IPS-11a (cell line): Measurements from ENCODE around the gene TARP.
"Not testable (repeated sequence)": the region's sequence is repeated elsewhere in the genome, so short reads cannot be mapped to it uniquely, and the experiment has no call there.

Experiments used
- H3K4me3 ChIP-seq: one replicate; pipeline ENCODE4 v1.5.1; 2013; ENCODE audit warnings: low read depth, low read length, control low read depth

TARP gene

DNA sequence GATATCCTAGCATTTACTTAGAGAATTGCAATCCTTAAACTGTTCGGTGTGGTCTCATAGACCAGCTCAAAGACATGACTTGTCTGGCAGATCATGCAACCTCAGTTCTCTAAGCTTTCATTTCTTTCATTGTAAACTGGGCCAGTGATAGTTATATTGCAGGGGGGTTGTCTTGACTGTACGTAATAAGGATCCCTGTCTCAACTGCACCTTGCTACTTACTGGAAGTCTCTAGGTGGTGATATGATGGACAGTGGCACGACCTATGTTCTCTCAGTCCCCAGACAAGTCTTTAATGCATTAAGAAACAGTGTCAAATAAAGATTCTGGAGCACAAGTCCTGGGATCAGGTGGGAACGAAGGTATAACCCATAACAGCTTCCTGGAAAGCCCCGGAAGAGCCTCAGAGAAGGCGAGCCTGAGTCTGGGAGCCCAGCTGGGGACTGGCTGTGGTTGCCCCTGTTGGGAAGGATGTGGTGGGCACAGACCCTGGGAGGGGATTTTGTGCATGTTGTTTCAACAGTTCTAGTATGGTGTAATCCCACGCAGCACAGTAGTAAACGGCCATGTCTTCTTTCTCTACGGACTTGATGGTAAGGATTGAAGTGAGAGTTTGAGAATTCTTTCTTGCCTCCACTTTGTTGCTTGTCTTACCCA lies 26.0 kb upstream of the TARP start:
- no peak overlapping the region for H3K4me3 ChIP-seq

DNA sequence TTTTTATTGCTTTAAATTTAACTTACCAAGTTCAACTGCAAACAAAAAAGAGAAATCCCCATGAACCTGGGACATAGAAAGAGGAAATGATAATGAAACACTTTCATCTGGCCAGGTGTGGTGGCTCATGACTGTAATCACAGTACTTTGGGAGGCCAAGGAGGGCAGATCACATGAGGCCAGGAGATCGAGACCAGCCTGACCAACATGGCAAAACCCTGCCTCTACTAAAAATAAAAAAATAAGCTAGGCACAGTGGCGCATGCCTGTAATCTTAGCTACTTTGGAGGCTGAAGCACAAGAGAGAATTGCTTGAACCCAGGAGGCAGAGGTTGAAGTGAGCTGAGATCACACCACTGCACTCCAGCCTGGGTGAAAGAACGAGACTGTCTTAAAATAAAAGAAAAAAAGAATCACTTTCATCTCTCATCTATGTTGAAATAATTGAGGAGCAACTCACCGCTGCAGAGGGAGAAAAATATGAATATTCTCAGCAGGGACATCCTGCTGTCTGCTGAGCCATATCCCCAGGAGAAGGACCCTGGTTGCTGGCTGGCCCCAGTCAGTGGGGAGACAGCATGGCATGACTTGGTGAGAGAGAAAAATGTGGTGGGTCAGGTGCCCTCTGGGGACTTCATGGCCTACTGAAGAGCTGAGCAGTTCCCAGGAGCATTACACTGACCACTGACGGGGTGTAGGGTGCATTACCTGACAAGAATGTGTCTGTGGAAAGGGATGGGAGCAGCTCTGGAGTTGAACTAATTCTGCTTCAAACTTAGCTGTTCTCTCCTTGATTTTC lies 22.8 kb upstream of the TARP start:
- no peak overlapping the region for H3K4me3 ChIP-seq

DNA sequence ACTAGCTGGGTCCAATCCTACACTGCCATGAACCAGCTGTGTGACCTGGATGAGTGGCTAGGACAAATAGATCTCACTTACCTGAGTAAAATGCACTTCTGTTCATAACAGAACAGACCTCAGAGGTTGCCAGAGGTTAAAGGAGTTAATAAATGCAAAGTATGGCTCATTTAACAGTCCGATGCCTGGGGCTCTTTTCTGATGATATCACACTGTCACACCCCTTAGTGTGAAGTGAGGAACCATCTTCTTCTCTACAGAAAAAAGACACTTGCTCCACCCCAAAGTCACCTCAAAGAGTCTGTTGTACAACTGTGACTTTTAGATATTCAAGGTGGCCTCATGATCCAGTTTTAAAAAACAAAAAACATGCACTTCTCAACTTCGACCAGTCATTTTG lies 21.5 kb upstream of the TARP start:
- no peak overlapping the region for H3K4me3 ChIP-seq

DNA sequence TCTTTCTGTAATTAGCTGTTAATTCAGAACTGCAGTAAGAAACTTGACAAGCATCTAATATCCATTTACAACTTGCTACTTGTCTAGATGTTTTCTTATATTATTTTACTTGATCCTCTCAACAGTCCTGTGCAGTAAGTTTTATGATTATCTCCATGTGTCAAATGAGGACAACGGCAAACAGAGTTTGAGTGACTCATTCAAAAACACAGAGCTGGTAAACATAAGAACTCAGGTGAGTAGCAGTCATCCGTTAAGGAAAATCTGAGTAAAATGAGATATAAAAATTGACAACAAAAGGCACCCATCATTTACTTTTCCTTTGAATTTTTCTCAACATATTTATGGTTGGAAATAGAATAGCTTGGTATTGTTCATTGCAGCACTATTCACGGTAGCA lies 19.0 kb upstream of the TARP start:
- no peak overlapping the region for H3K4me3 ChIP-seq

DNA sequence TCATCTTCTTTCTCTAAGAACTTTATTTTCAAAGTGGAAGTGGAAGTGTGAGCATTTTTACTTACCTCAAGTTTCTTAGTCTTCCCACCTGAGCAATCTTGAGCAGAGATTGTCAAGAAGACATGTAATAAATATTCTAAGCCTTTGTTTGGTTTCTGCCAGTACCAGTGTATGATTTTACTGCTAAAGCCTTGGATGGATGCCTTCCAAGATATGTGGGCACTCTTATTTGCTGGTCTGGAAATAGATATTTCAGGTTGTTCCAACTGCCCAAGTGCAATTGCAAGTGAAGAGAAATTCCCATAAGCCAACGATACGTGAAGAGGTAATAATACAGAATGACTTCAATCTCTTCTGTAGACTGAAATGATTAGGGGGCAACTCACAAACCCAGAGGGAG lies 18.2 kb upstream of the TARP start:
- no peak overlapping the region for H3K4me3 ChIP-seq

DNA sequence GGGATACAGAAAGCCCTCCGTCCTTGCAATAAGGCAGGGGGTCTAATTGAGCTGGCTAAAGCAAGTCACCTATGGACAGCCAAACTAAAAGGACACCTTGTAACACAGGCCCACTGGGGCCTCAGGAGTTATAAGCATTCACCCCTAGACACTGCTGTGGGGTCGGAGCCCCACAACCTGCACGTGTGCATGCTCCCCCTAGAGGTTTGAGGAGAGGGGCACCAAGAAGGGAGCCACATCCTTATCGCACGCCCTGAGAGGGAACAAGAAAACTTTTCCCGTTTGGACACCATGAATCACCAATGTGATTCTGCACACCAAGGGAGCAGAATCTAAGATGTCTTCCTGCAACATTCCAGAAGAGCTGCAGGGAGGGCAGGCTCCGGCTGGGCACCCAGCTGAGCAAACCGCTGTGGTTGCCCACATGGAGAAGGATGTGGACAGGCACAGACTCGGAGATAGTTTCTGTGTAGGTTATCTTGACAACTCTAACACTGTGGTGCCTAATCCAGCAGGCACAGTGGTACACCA lies 17.7 kb upstream of the TARP start:
- no peak overlapping the region for H3K4me3 ChIP-seq

DNA sequence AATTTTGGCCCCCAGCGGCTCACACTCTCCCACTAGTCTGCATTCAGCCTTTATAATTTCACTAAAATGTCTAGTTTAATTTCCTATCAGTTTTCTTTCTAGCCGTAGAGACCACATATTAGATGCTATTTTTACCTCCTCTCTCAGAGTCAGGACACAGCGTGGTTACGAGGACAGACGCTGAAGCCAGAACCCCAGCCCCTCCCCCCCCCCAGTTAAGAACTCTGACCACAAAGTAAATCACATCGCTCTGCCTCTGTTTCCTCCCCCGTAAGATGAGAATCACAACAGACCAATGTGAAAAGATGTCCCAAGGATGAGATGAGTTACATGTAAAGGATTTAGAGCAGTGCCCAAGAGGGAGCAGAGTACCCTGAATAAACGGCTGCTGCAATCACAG lies 11.1 kb upstream of the TARP start:
- no peak overlapping the region for H3K4me3 ChIP-seq

DNA sequence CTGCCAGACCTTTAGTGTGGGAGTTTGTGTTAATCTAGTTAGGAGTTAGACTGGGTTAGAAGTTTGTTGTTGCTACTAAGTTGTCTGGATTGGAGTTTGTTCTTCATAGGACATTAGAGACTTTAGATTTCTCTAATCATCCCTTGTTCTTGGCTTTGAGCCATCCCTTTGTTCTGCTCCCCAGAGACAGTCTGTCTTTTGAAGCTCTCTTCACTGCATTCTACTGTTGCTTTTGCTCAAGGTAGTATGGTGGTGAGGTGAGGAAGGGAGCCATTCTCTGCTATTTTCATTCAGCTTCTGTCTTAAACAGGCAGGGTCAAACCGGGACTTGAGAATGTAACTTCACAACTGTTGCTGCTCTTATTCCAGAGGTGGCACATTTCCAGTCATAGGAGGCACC lies 10.4 kb upstream of the TARP start:
- H3K4me3 ChIP-seq, result no peak overlapping the region

DNA sequence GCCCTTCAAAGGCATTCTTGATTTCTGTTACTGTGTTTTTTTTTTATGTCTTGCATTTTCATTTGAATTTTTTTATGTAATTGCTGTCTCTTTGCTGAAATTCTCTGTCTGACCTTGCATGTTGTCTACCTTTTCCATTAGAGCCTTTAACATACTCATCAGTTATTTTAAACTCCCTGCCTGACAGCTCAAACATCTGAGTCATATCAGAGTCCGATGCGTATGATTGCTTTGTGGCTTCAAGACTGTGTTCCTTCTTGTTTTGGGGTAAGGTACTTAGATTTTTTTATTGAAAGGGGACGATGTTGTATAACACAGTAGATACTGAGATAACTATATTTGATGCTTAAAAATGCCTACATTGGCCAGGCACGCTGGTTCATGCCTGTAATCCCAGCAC lies 9.7 kb upstream of the TARP start:
- H3K4me3 ChIP-seq, result no peak overlapping the region

DNA sequence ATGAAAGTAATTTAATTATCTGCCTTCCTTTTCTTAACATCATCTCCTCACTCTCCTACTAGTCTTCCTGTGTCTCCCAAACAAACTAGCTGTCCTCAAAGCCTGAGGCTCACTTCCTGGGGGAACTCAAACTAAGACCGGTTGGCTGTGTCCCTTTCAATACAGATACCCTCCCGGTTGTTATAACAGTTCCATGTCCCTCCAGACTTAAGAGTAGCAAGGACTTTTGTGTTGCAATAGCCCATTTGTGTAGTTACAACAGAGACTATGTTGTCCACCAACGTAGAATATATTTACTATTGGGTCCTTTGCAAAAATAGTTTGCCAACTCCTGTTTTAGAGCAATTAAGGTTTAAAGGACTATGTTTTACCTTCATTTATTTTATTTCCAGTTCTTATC lies 8.6 kb upstream of the TARP start:
- H3K4me3 ChIP-seq, result no peak overlapping the region

DNA sequence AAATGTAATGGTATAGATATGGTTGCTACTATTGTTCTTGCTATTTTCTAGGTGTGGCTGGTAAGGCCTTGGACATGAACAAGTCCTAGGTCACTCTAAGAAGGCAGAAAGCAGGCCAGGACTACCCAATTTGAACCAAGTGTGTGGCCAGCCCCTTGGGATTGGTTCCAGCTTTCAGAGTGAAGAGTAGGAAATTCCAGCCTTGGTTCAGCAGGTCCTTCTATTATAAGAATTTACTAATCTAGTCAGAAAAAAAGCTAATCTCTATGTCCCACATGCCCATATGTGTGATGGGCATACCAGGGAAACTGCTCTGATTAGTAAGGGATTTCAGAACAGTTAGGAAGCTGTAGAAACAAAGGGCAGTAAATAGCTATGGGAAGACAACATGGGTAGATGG lies 7.8 kb upstream of the TARP start:
- H3K4me3 ChIP-seq, result no peak overlapping the region

DNA sequence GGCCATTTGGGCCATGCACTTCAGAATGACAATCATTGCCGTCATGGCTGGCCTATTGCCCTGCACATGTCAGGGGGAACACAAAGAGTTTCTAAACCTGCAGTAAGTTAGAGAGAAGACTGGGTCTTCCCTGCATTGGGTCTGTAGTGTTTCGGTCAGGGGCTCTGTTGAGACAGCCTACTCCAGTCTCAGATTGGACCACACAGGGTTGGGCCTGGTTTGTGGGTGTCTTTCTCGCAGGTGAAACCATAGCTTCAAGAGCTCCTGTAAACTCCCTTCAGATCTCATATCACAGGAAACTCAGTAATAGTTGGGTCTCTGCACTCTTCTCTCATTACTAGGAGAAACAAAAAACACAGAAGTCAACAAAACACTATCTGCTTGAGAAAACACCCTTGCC lies 7.3 kb upstream of the TARP start:
- H3K4me3 ChIP-seq, result no peak overlapping the region

DNA sequence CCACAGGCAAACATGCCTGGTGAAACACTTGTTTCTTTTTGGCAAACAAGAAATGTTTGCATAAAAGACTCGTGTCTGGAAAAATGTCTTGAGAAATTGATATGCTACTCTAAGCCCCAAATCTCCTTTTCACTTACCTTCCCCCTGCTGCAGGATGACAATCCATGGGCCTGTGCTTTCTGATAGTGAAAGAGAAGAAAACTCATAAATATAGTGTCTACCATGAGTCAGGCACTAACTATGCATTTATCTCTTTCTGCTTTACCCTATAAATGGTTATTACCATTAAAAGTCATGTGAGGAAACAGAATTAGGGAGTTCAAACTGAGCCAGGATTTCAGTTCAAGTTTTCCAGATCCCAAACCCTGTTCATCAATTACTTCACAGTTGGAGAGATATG lies 6.6 kb upstream of the TARP start:
- no peak overlapping the region for H3K4me3 ChIP-seq

DNA sequence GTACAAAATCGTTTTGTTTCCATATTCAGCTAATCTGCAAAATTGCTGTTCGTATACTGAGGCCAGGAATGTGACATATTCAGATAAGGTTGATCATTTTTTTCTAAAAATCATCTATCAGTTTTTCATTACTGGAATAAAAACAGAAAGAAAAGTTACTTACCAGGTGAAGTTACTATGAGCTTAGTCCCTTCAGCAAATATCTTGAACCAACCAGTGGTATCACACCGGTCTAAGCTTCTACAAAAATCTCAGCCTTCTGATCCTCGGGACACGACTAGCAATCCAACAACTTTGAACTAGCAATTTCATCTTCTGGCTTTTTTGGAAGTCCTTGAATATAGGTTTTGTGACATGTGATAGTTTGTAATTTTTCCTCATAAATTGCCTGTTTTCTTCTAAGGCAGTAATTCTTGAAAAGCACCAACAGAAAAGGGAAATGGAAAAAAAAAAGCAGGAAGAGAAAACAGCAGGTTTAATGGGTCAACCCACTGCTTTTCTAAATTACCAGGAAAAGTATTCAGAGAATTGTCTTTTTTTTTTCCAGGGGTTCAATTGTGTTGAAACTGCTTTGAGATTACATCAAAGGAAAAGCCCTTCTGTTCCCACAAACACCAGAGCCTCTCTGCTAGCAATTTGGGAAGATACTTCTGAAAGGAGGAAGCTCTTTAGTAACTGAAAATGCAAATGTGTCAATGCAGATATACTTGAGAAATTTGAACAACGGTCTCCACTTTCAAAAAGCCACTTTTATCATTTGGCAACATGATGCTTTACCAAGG lies 2.9 kb upstream of the TARP start:
- H3K4me3 ChIP-seq, result no peak overlapping the region

DNA sequence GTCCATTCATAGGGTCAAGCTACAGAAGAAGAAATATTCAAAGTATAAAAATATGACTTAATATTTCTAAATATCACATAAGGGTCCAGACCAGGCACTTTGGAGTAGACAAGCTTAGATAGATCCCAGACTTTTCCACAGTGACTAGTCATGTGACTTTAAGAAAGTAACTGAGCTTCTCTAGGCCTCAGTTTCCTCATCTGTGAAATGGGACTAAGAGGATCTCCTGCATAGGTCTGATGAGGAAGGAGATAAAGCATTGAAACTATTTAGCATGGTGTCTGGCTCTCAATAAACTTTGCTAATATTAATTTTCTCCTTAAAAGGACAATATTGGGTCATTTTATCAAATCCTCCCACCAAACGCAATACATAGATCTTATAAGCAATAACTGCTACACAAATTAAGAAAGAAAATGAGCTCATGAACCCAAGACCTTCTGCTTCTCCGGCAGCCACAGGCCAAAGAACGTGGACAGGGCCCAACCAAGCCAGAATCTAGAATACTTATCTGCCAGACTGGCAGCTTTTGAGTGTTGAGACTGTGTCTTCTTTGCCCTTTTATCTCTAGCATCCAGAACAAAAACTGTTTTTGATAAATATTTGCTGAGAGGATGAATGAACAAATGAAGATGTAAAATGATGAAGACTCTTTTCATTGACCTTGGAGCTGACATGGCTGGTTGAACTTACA lies 1.6 kb upstream of the TARP start:
- H3K4me3 ChIP-seq, result no peak overlapping the region

DNA sequence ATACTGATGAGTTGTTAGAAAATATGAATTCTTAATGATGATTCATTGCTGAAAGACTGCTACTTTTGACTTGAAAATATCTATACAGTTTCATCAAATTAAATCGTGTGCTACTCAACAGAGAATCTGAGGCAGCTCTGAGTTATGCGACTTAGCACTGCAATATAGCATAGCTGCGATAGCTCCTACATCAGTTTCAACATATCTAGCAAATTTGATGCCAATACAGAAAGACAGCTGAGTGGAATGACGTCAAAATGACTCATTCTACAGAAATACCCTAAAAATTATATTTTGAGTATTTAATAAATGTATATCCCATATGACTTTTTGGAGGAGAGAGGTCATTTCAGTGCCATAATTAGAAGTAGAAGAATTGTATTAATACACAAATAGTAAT lies 1.1 kb upstream of the TARP start:
- H3K4me3 ChIP-seq, result no peak overlapping the region

DNA sequence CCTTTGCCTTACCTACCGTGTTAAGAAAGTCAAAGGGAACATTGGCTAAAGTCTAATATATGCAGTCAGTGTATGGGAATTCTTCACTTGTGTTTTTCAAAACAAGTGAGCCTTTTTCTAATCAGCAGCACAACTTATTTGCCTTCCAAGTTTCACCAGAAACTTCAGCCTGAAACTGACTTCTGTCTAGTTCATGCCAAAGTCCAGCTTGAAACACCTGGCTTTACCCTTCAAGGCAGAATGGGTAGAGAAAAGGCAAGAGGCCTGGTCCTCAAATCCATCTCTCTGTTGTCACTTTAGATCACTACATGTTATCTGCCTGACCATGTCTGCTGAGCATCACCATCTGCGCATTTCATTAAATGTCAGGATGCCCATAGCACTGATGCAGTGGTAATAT lies 3.0 kb downstream of the TARP start:
- not testable (repeated sequence) for H3K4me3 ChIP-seq

DNA sequence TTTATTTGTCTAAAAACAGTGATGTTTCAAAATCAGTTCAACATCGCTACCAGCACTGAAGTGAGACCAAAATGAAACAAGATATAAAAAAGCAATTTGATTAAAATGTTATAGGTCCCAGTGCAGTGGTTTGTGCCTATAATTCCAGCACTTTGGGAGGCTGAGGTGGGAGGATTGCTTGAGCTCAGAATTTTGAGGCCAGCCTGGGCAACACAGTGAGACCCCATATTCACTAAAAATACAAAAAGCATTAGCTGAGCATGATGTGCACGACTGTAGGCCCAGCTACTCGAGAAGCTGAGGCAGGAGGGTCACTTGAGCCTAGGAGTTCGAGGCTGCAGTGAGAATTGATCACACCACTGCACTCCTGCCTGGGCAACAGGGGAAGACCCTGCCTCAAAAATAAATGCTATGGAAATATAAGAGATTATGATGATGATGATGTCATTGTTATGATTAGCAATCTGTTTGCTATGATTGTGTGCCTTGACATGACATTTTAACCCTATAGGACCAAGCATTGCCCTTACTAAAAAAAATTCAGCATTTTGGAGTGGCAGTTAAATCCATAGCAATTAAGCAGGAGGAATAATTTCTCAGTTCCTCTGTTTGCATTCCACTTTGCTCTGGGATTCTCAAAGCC lies 3.6 kb downstream of the TARP start:
- not testable (repeated sequence) for H3K4me3 ChIP-seq

DNA sequence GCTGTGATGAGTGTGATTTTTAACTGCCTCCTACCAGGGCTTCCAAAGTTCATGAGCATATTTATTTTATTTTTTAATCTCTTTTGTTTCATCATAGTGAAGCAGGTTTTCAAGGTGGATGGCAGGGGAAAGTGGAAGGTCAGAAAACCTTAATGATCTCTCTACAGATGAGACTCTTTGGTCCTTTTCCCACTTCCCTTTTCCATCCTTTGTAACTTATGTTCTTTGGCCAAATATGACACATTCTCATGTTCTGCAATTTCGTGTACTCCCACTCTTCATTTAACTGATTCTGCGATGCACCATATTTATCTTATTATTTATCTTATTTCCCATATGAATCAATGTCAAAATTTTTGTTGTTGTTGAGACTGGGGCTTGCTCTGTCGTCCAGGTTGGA lies 7.5 kb downstream of the TARP start:
- H3K4me3 ChIP-seq, result not testable (repeated sequence)

DNA sequence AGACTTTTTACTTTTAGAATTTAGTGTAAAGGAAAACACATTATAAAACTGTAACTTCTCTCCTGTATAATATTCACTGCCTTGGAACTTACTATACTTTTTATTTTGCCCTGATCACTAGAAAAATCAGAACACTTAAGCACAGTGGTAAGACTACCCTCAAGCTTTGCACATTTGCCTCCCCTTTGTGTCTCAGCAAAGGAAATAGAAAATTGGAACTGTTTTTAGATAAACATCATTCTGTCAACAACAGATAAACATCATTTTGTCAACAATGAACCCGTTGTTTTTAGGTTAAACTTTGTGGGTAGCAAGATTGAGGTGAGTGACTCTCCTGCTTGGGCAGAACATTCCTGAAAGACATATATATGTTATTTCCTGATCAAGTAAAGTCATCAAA lies 8.8 kb downstream of the TARP start:
- not testable (repeated sequence) for H3K4me3 ChIP-seq

DNA sequence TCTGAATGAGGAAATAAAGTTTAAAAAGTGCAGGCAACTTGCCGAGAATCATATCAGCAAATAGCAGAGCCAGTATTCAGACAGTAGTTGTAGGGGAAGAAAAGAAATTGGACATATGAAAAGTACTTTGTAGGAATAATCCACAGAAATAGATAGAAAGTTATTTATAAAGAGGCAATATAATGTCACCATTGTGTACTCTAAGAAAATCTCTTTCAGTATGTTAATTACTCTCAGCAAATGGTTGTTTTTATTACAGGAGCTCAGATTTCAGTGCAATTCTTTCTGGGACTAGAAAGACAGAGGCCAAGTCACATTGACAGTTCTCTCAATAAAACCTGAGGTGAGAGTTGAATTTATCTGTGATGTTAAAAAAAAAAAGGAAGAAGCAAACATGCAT lies 10.2 kb downstream of the TARP start:
- H3K4me3 ChIP-seq, result not testable (repeated sequence)
